NCI-H748 treated with DMSO at 0.1 percent for 48 hours (cell line): ENCODE results near the gene SORBS2.

Experiments used
- DNase-seq: peaks from one replicate; lab custom pipeline; 2025; lab: John Stamatoyannopoulos, UW

The SORBS2 gene

DNA sequence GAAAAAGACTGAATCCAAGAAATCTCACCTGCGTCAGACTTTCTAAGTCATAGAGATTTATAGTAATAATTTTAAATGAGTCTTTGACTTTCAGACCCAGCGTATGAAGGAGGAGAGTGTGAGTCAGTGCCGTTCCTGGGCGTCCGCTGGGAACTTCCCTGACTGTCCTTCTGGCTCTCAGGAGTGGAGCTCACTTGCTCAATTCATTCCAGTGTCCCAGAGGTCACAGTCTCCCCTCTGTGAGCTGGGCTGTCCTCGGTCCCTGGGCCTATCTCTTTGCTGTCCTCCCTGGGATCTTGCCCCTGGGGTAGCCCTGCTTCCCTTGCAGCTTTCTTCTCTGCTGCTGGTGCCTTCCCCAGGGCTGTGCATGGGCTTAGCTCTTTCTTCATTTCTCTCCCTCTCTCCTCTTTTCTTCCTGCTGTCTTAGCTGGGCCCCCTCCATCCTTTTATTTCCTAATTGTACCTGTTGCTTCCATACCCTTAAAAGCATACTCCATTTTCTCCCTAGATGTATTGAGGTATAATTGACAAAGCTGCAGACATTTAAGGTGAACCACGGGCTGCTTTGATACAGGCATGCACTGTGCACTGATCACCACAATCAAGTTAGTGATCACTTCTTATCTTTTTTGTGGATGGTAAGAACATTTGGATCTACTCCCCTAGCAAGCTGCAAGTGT lies 11.6 kb downstream of the SORBS2 start:
- no peak for DNase-seq

DNA sequence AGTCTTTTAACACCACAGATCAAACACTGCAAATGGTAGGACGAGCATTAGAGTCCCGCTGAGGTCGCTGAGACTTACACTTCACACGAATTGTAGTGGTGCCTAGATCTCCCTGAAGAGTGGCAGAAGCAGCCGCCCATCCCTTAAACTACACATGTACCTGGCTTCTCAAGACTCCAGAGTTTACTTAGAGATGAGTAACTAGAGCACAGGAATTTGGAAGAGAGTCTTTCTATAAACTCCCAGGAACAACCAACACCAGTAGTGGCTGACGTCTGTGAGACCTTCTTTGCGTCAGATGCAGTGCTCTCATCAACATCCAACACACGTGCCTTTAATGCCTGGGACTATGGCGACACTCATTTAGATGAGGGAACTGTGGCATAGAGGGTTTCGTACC lies 12.6 kb downstream of the SORBS2 start:
- DNase-seq = no peak

DNA sequence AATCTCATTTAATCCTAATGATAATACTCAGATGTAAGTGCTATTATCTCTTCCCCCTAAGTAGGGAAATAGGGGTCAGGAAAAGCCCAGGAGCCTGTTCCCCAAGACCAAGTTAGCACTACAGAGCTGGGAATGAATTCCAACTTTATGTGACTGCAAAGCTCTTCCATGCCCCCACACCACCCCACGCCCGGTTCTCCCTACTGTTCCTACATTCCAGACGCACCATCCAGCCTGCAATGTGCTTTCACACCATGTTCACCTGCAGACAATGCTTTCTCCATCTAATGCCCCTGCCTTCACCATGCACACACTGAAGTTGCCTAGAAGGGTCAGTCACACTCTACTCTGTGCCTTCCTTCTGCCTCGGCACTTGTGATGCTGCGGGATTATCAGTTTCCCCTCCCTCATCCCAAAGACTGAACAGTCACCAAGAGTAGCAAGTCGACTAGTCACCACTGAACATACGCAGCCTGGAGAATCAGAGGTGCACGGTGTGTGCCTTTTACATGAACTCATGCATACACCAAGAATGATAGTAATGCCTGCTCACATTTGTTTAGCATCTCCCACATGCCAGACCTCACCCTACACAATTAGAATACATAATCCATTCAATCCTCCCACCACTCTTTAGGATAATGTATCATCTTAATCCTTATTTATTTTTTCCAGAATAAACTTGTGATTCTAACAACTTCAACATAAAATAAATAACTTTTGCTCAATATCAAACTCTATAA lies 14.2 kb downstream of the SORBS2 start:
- DNase-seq = no peak

DNA sequence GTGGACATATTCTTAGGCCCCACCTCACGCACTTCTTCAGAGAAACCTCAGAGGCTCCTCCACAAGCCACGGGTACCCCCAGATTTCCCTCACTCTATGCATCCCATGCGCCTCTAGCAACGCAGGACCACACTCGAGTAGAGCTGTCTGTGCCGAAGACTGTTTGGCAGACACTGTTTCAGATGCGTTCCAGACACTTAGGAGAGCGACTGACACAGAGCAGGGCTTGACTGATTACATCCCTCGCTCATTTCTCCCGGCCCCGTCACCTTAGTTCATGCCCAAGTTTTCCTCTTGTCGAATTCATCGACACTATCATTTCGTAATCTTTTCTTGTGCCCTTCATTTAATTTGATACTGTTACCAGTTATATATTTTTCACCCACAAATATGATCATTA lies 15.0 kb downstream of the SORBS2 start:
- DNase-seq = no peak

DNA sequence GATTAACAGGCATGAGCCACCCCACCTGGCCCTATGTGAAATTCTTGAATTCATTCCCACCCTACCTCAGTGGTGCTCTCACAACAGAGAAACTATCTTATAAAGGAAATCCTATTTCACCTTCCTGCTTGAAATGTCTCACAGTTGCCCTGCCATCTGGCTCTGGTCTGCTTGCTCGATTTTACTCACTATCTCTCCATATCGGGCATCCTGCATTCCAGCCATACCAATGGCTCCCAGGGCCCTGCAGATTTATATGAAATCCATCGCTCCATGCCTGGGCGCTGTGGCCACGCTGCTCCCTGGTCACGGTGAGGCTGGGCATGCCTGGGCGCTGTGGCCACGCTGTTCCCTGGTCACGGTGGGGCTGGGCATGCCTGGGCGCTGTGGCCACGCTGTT lies 15.8 kb downstream of the SORBS2 start:
- DNase-seq = no peak

DNA sequence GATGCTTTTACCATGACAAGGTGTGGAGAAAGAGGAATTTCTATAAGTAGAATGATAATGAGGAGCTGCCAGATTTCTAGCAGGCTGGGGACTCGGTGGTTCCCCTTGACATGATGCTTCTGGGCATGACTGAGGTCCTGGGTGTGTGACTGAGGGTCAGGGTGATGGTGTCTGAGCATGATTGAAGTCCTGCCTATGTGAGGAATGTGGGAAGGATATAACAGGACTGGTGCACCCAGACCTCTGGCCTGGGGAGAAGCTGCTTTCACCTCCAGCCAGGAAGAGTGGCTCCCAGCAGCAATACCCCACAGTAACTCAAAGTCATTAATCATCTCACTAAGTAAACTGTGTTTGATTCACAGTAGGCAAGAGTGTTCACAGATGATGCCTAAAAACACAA lies 17.4 kb downstream of the SORBS2 start:
- DNase-seq = no peak

DNA sequence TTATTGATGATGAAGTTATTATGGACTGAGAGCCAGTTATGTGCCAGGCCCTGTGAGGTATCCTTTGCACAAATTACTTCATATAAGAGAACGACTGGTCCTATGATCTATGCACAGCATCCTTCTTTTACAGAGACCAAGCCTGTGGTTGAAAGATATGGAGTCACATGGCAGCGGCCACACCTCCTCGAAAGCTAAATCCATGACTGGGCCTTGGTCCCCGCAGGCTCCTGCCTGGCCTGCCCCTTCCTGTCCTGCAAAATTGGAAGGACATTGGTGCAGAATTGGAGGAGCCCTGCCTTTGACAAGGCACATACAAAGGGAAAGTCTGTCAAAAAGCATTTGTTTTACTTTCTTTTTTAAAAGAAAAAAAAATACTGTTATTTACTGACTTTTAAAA lies 18.3 kb downstream of the SORBS2 start:
- DNase-seq = no peak

DNA sequence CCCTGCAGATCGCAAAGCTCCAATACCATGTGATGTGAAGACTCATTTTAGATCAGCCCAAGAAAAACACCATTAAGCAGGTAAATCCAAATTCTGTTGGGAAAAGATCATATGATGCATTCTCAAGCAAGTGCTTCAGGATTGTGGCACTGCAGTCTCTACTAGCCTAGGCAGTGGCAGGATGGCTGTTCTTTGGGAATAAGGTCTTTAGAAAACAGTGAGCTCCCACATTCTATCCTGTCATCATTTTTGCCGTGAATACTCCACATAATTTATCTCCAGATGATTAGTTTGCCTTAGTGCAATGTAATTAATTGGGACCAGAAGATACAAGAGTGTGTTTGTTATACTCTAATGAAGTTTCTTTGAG lies 18.9 kb downstream of the SORBS2 start:
- no peak for DNase-seq

DNA sequence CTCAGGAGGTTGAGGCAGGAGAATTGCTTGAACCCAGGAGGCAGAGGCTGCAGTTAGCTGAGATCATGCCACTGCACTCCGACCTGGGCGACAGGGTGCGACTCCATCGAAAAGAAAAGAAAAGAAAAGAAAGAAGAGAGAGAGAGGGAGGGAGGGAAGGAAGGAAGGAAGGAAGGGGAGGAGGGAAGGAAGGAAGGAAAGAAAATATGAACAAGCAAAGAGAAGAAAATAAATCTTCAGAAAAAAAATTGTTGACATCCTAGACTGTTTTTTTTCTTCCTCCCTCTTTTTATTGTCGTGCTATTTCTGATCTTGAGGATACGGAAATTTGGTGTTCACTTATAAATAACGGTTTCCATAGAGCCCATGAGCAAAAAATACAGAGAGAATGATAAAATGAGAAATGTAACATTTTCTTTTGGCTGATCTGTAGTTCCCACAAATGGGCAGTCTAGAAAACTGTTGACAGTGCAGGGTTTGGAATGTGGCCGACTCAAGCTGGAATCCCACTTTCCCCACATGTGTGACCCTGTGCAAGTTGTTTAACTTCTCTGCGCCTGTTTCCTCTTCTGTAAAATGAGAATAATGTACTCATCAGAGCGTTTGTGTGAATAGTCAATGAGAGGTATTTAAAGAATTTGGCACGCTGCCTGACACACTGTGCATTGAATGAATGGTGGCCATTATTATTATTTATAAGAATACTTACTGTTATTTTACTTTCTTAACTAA lies 19.4 kb downstream of the SORBS2 start:
- peak; percentile 15 for DNase-seq

DNA sequence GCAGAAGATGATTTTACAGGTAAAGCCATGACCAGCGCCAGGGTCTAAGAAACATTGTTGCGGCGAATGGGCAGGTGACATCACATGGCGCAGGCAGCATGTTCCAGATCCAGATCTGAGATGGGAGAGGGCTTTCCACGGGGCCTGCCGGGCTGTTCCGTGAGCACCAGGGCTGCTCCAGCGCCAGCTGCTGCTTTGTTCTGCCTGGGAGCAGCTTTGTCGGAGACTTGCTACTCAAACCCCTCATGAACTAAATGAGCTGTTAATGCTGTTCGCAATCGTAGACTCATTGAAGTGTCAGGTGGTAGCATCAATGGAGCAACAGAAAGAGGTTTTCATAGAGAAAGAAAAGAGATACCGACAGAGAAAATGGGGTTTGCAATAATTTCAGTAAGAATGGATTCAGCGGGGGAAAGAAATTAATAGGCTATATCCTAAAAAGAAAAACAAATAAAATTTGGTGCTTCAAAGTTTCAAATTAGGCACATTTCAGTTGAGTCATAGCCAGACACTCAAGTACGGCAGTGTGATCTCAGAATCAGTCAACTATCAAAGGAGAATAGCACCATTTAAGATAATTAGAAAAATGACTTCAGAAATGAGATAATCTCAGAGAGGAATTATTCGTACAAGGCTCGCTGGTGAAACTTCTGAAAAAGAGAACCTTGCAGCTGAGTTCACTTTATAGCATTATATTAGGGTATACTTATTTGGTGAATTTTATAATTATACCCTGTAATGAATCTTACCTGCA lies 23.9 kb downstream of the SORBS2 start:
- DNase-seq = no peak

DNA sequence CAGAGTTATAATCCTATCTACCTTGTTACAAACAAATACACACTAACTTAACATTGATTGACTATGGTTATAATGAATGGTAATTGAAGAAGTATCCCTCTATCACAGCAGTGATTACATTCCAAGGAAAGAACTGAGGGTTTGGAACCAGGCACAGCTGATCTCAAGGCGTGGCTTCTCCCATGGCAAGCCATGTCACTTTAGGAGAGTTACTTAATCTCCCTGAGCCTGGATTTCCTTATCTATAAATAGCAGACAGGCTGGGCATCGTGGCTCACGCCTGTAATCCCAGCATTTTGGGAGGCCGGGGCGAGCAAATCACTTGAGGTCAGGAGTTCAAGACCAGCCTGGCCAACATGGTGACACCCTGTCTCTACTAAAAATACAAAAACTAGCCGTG lies 25.6 kb downstream of the SORBS2 start:
- no peak for DNase-seq

DNA sequence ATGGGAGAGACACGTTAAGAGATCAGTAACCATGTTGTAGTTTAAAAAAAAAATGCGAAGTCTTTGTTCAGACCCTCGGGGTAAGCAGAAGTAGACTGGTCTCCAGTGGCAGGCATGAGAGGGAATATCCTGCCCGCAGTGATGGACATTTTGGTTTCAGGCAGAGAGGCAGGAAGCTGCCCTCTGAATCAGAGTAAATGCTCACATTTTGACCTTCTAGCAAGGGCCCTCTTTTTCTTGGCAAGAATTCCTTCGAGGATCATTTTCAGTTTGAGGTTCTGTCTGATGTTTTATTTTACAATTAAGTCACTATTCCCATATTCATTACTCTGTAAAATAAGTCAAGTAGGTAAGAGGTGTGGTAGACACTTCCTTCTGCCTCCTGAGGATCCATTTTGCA lies 28.4 kb downstream of the SORBS2 start:
- DNase-seq = no peak

DNA sequence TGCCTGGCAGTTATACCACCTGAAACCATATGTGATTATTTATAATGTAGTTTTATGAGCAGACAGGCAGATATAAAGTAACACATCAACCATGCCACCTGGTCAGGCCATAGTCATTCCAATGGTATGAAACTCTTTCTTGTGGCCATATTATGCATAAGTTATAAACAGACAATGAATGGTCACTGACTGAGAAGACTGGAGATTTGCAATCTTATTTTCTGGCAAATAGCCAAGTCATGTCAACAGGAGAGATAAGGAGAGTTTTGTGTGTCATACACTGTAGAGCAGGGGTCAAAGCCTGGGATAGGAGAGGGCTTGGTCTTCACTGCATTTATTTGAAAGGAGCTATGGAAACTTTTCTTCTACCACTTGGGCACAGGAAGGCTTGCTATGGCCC lies 29.5 kb downstream of the SORBS2 start:
- no peak for DNase-seq

DNA sequence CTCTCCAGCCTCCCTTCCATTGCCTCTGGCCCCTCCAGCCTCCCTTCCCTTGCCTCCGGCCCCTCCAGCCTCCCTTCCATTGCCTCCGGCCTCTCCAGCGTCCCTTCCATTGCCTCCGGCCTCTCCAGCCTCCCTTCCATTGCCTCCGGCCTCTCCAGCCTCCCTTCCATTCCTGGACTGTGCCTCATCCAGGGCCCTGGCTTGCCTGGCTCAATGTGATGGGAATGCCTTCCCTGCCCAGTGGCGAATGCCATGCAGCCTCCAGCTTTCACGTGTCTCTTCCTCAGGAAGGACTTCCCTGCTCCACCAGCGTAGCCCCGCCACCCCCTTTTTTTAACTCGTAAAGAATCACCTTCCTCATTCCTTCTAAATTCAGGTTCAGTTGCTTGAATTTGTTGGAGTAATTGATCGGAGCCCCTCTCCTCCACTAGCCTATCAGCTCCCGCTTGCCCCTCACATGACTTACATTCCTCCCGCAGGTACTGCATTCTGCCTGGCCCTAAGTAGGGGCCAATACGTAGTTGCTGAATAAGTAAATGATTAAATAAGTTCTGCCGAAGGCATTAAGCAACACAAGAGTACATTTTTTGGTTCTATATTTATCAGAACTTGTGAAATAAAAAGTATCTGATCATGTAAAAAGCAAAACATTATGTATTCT lies 30.3 kb downstream of the SORBS2 start:
- no peak for DNase-seq

DNA sequence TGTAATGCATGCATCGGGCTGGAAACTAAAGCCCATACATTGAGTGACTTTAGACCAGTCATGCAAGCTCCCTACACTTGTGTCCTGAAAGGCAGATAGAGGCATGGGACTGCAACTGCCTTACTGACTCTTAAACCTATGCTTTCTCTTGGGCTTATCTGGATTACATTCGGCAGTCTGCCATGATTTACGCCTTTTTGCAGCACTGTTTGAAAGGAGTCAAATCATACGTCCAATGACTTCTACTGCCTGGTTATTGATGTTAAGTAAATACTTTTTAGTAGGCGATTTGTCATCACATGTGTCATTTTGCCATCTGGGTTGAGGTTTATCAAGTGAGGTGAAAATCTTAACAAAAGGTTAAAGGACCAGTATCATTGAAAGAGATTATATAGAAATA lies 31.5 kb downstream of the SORBS2 start:
- DNase-seq = no peak

DNA sequence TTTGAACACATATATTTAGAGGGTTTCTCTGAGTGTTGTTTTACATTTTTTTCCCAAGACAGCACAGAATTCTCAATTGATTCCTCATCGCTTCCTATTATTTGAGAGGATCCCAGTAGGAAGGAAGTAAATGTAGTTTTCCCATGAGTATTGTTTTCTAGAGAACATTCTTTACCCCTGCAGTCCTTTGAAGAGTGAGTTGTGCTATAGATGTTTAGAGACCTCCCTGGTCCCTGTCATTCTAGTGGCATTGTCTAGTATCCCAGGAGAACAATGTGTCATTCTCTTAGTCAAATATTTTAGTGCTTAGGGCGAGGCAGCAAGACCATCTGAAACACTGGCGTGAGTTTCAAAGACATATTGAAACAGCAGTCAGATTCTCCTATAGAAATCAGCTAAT lies 32.5 kb downstream of the SORBS2 start:
- DNase-seq = no peak

DNA sequence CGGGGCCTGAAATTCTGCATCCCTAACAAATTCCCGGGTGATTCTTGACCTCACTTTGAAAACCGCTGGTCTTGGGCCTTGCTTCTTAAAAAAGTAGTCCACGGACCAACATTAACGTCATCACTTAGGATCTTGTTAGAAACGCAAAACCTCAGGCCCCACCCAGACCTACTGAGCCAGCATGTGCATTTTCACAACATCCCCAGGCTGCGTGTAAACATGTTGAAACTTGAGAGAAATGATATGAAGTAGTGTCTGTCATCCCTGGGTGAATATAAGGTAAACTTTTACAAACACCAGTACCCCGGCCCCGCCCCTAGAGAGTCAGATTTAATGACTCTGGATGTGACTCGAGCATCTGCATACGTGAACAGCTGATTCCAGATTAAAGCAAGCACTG lies 33.7 kb downstream of the SORBS2 start:
- no peak for DNase-seq

DNA sequence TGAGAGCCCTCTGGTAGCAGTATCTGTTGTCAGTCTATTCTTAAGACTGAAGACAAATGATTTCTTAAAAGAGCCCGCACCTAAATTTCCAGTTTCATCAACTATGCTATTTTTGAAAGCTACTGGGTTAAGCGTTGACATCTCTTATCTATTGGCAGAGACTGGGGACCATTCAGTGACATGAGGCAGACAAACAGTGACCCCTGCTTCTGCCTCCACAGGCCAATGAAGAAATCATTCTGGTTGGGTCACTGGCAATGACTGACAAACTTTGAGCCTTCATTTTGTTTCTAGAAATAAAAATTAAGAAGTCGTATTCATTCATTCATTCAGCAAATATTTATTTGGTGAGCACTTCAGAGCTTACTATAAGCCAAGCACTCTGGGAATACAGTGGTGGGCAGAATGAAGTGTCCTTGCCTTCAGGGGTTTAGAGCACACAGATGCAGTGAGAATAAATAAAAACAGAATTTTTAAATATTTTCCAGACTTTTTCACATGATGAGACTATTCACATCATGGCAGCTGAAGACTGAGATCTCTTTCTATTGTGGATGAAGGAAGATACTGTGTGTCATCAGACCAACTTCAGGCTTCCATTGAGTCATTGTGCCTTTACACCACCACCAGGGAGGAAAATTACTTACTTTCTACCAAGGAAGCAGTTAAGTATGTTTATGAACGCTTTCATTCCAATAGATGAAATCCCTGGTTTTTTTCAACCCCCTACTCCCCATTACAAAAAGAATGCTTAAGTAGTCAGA lies 36.0 kb downstream of the SORBS2 start:
- no peak for DNase-seq

DNA sequence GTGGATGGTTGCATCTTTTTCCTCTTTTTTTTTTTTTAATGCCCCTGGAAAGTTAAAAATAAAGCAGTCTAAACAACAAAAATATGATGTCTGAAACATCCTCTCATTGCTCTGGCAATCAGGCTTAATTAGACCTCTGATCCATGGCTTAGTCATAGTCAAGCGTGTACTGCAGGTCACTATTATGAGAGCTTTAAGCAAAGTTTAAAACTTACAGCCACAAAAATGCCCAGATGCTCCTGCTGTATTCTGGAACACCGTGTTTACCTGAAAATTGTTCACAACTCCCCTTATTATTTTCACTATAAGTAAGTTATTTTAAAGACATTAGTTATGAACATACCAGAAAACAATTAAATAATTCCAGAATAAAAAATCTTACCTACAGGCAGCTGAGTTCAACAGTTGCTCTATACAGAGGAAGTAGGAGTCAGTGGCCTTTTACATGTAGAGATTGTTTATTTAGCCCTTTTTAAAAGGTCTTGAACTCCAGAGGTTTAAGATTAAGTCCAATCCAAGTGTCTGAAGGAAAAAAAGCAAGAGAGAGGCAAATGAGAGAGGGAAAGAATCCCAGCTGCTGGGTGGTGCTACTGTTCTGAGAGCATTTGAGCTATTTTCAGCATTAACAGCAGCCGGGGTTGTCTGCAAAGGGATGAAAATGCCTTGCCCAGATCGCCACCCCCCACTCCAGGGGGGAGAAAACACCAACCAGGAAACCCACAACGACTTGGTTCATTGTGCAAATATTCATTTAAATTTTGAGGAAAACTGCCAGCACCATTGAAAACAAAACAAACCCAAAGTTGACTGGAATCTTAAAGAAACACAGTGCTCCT lies 36.9 kb downstream of the SORBS2 start:
- DNase-seq = no peak

DNA sequence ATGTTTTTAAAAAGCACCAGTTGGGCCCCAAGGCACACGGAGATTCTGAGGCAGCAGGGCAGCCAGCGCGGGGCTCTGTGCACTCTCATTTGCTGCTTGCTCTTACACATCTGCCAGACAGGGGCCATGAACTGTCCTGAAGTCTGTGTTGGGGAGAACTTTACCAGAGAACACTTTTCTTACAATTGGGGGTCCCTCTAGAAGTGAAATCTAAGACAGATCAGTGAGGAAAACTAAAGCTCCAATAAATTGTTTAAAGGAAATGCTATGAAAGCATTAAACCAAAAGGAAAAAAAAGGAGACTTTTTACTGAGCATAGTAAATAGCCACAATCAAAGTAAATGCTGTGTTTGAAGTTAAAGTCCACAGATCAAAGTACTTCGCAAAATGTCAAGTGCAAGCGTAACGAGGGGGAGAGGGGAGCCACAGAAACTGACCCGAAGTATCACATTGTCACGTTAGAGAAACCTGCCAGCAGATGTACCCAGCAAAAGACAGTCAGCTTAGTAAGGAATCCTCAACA lies 37.8 kb downstream of the SORBS2 start:
- DNase-seq = no peak
